Hepatocyte (in vitro differentiated cells): ENCODE data around the gene IFFO2. TPM values are rescaled to one million over a fixed set of nuclear protein-coding genes. Genes with fewer than 3 reads are reported as not detected.

Experiments used
- DNase-seq: peaks from one replicate; pipeline ENCODE4 v3.0.0-alpha.2; 2016; ENCODE audit warnings: low spot score
- H2AFZ ChIP-seq: fragments of 200-600 bp; sonication (generic); 2 replicates; pipeline ENCODE4 v1.6.0; 2016; ENCODE audit warnings: antibody characterized with exemption, mild to moderate bottlenecking
- H3K27ac ChIP-seq: fragments of 200-600 bp; sonication (generic); 2 replicates; pipeline ENCODE4 v1.5.1; 2016; ENCODE audit warnings: mild to moderate bottlenecking
- H3K27me3 ChIP-seq: fragments of 200-600 bp; sonication (generic); 2 replicates; pipeline ENCODE4 v1.6.1; 2016
- H3K36me3 ChIP-seq: fragments of 200-600 bp; sonication (generic); replicated peaks from 2 replicates; pipeline ENCODE4 v1.5.1; 2016; ENCODE audit warnings: low read depth; ENCODE audit not compliant: insufficient read depth
- H3K4me1 ChIP-seq: fragments of 200-600 bp; sonication (generic); 2 replicates; pipeline ENCODE4 v1.5.1; 2016; ENCODE audit warnings: mild to moderate bottlenecking, moderate library complexity; ENCODE audit not compliant: insufficient read depth
- H3K4me2 ChIP-seq: fragments of 200-600 bp; sonication (generic); 2 replicates; pipeline ENCODE4 v1.6.0; 2016
- H3K4me3 ChIP-seq: fragments of 200-600 bp; sonication (generic); 2 replicates; pipeline ENCODE4 v1.5.1; 2016; ENCODE audit warnings: mild to moderate bottlenecking
- H3K79me2 ChIP-seq: fragments of 200-600 bp; sonication (generic); 2 replicates; pipeline ENCODE4 v1.6.0; 2017; ENCODE audit warnings: mild to moderate bottlenecking
- H3K9me2 ChIP-seq: fragments of 200-600 bp; sonication (generic); replicated peaks from 2 replicates; pipeline ENCODE4 v1.6.0; 2017; ENCODE audit warnings: mild to moderate bottlenecking; ENCODE audit not compliant: insufficient read depth
- H3K9me3 ChIP-seq: fragments of 200-600 bp; sonication (generic); 2 replicates; pipeline ENCODE4 v1.5.1; 2016; ENCODE audit warnings: low read depth, mild to moderate bottlenecking
- H4K20me1 ChIP-seq: fragments of 200-600 bp; sonication (generic); 2 replicates; pipeline ENCODE4 v1.6.0; 2016; ENCODE audit warnings: mild to moderate bottlenecking; ENCODE audit not compliant: insufficient read depth, poor library complexity, severe bottlenecking
- CTCF ChIP-seq: fragments of 200-600 bp; sonication (generic); IDR thresholded peaks from 2 replicates; pipeline ENCODE4 v1.5.1; 2016; ENCODE audit warnings: antibody characterized with exemption, mild to moderate bottlenecking; ENCODE audit not compliant: poor library complexity
- EZH2 ChIP-seq: fragments of 200-600 bp; sonication (generic); IDR thresholded peaks from 2 replicates; pipeline ENCODE4 v1.6.1; 2016; ENCODE audit warnings: antibody characterized with exemption, mild to moderate bottlenecking, borderline replicate concordance
- EZH2phosphoT487 ChIP-seq: fragments of 200-600 bp; sonication (generic); IDR thresholded peaks from one replicate; pipeline ENCODE4 v1.6.1; 2018; ENCODE audit warnings: antibody characterized with exemption, mild to moderate bottlenecking, low read depth, moderate library complexity; ENCODE audit not compliant: unreplicated experiment, severe bottlenecking
- WGBS: methylation state at CpG from one replicate; pipeline ENCODE4 v1.1.6; 2016; ENCODE audit warnings: low lambda C conversion rate; ENCODE audit errors: missing lambda C conversion rate; 5-methylcytosine and 5-hydroxymethylcytosine counted together
- polyA plus RNA-seq: library from polyadenylated mRNA; unstranded; fragments of >200 nt; fragmentation: Nextera tagmentation; extraction: Ambion mirVana; gene quantifications from 2 replicates; pipeline ENCODE4 v1.2.1, GENCODE V29; 2016
- total RNA-seq: library from RNA; depleted of rRNA; stranded (reverse); fragments of >200 nt; gene quantifications from 2 replicates; pipeline ENCODE4 v1.2.3, GENCODE V29; 2014

IFFO2 gene
- total and polyA plus RNA-seq, 2 experiments from 2014 or later = 0.85 to 7.2 TPM

GRCh38 chr1:18992646-18993045 is 36.2 kb upstream of the IFFO2 start:
- H3K27me3 ChIP-seq = no peaks in the 10 kb centered on the region
- H2AFZ ChIP-seq = no peak overlapping the region
- H3K4me1 ChIP-seq = no peaks in the 10 kb centered on the region
- TF ChIP-seq CTCF = no peak
- no peak for TF ChIP-seq EZH2phosphoT487
- TF ChIP-seq EZH2 = no peak
- no peaks in the 10 kb centered on the region for H3K79me2 ChIP-seq
- H4K20me1 ChIP-seq = no peaks in the 10 kb centered on the region
- no peak overlapping the region for H3K4me3 ChIP-seq
- DNase-seq = no peak
- H3K9me2 ChIP-seq = peaks cover 2% of the 10 kb centered on the region
- no peak overlapping the region for H3K4me2 ChIP-seq
- no peak overlapping the region for H3K27ac ChIP-seq
- H3K36me3 ChIP-seq = no peaks in the 10 kb centered on the region
- no peaks in the 10 kb centered on the region for H3K9me3 ChIP-seq
- WGBS = 72% methylated on average over 3 of the region's 3 CpGs

- TF ChIP-seq CTCF (no peak), EZH2 (no peak), EZH2phosphoT487 (no peak)
- H3K4me2 ChIP-seq = no peak overlapping the region
- H3K9me2 ChIP-seq = peaks cover 2% of the 10 kb centered on the region
- no peaks in the 10 kb centered on the region for H3K4me1 ChIP-seq
- DNase-seq = no peak
- no peaks in the 10 kb centered on the region for H3K27me3 ChIP-seq
- no peak overlapping the region for H2AFZ ChIP-seq
- no peaks in the 10 kb centered on the region for H3K9me3 ChIP-seq
- no peaks in the 10 kb centered on the region for H4K20me1 ChIP-seq
- H3K27ac ChIP-seq = no peak overlapping the region
- WGBS = 97% methylated on average over 3 of the region's 3 CpGs
- H3K4me3 ChIP-seq = no peak overlapping the region
- no peaks in the 10 kb centered on the region for H3K79me2 ChIP-seq
- H3K36me3 ChIP-seq = no peaks in the 10 kb centered on the region
These were observed 35.1 kb upstream of the IFFO2 start for GRCh38 chr1:18991585-18991984.

GRCh38 chr1:18989896-18990295 is 33.4 kb upstream of the IFFO2 start:
- H3K4me1 ChIP-seq = no peaks in the 10 kb centered on the region
- no peak overlapping the region for H3K4me3 ChIP-seq
- DNase-seq = no peak
- H3K36me3 ChIP-seq = no peaks in the 10 kb centered on the region
- no peaks in the 10 kb centered on the region for H4K20me1 ChIP-seq
- H3K4me2 ChIP-seq = no peak overlapping the region
- no peak overlapping the region for H2AFZ ChIP-seq
- H3K27me3 ChIP-seq = no peaks in the 10 kb centered on the region
- no peaks in the 10 kb centered on the region for H3K79me2 ChIP-seq
- 87% methylated on average over 9 of the region's 9 CpGs for WGBS
- peaks cover 2% of the 10 kb centered on the region for H3K9me2 ChIP-seq
- no peak overlapping the region for H3K27ac ChIP-seq
- TF ChIP-seq EZH2 (no peak), CTCF (no peak), EZH2phosphoT487 (no peak)
- no peaks in the 10 kb centered on the region for H3K9me3 ChIP-seq
